DMS153 treated with DMSO at 0.1 percent for 48 hours (cell line): Measurements from ENCODE around the gene RHD.
"Not testable (repeated sequence)": the region's sequence is repeated elsewhere in the genome, so short reads cannot be mapped to it uniquely, and the experiment has no call there.

Source experiments
- DNase-seq: peaks from one replicate; lab custom pipeline; 2025; ENCODE audit not compliant: unreplicated experiment; lab: John Stamatoyannopoulos, UW

RHD gene

DNA sequence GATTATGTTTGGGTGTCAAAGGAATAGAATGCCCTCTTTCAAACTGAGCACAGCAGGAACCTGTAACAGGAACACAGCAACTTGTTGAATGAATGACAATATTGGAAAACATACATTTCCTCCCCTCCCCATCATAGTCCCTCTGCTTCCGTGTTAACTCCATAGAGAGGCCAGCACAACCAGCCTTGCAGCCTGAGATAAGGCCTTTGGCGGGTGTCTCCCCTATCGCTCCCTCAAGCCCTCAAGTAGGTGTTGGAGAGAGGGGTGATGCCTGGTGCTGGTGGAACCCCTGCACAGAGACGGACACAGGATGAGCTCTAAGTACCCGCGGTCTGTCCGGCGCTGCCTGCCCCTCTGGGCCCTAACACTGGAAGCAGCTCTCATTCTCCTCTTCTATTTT is at the start of gene RHD:
Gene RHD, plus strand, starts transcription at position 272 of the 400 bp plus-strand sequence. Its CDS starts 39 bp downstream, at position 311.
- not testable (repeated sequence) for DNase-seq

DNA sequence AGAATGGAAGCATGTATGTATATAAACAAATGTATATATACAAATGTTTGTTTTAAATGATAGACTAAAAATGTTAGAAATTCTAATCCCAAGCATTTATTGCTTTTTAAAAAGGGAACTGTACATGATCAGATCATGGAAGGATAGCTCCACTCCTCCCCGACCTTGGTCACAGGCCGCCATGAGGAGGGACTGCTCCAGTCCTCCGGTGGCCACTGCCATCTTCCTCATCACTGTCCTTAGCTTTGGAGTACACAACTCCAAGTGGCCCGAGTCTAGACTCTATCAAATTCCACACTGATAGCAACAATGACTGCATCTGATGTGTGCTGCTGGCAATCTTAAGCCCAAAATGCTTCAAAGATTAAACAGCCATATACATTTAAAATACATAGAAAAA is 49.7 kb upstream of the RHD start:
- no peak for DNase-seq

DNA sequence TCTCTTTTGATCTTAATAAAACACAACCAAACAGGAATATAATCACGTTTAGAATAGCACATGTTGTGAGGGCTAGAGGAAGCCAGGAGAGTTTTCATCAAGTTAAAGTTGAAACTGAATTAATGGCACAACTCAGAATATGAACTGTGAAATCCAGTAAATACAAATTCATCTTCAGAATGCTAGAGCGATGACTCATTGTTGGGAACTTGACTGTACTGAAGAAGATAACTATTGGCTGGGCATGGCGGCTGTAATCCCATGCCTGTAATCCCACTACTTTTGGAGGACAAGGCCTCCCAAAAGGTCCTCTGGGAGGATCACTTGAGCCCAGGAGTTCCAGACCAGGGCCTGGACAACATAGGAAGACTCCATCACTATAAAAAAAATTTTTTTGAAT is 48.8 kb upstream of the RHD start:
- DNase-seq = no peak

DNA sequence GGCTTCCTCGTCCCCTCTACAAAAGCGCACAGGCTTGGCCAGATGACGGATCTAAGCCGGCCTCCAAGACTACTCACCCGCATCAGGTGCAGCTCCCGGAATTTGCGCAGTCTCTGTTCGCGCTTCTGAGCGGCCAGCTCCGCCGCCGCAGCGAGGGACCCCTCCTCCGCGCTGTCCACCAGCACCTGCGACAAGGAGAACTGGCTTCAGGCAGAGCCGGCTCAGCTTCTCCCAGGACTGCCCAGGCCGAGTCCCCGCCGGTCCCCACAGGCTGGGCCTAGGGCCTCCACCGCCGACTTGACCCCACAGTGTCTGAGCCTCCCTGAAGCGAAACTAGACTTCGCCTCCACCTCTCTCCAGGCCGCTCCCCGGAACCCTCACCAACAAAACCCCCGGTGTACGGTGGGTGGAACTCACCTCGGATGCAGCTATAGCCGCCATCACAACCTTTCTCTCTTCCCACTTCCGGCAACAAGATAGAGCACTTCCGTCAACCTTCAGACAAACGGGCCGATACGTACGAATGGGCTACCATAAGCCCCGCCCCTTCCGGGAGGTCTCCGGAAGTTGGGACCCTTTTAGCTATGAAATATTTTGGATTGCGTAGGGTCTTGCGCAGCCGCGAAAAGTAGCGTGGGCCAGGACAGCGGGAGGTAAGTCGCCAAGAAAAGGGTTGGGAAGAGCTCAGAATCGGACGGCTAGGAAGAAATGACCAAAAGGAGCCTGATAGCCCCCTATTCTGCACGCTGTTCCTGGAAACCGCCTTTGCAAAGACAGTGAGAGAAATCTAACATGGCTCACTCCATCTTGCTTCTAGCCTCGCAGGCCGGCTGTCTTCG is 40.1 kb upstream of the RHD start, which contains the start of gene SYF2:
Gene SYF2, minus strand, starts transcription at position 476 of the 839 bp plus-strand sequence. Its CDS starts 35 bp downstream, at position 441.
- DNase-seq = peak; percentile 63

DNA sequence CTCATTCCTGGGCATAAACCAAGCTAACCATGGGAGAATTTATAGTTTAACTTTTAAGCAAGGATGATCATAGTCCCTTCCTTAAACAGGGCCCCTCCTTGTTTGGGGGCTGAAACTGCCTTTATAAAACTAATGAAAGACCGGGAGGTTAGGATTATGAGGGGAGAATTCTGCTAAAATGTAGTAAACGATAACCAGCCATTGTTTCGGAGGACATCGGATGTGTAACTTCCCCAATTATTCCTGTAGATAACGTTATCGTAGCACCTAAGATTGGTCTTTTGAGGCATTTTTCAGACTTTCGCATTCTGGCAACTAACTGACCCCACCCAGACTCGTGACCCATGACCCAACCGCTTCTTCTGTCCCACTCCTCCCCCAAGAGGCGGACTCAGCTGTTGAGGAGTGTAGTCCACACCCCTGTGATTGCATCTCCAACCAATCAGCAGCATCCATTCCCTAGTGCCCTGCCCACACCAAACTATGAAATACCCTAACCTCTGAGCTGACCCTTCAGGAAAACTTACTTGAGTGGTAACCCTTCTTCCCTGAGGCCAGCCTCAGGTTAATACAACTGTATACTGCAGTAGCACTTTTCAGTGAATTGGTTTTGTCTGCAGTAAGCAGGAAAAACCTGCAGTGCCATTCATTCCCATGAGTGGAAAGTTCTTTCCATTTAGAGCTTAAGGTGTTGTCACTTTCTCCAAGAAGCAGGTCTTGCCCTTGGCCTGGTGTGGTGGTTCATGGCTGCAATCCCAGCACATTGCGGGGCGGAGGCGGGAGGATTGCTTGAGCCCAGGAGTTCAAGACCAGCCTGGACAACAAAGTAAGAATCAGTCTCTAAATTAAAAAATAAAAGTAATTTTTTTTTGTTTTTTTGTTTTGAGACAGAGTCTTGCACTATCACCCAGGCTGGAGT is 39.2 kb upstream of the RHD start:
- DNase-seq = no peak

DNA sequence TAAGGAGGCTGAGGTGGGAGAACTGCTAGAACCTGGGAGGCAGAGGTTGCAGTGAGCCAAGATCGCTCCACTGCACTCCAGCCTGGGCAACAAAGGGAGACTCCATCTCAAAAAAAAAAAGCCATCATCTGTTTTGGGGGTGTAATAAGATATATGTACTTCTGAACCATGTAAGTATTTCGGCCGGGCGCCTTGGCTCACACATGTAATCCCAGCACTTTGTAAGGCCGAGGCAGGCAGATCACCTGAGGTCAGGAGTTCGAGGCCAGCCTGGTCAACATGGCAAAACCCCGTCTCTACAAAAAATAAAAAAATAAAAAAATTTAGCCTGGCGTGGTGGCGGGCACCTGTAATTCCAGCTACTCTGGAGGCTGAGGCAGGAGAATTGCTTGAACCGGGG is 36.9 kb upstream of the RHD start:
- DNase-seq = not testable (repeated sequence)

DNA sequence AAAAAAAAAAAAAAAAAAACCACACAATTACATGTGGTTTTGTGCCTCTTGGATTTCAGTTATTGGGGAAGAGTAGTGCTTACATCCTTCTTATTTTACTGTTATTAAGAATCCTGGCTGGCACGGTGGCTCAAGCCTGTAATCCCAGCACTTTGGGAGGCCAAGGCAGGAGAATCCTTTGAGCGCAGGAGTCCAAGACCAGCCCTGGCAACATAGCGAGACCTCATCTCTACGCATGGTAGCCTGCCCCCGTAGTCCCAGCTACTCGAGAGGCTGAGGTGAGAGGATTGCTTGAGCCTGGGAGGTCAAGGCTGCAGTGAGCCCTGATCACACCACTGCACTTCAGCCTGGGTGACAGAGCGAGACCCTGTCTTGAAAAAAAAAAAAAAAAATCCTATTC is 36.0 kb upstream of the RHD start:
- not testable (repeated sequence) for DNase-seq

DNA sequence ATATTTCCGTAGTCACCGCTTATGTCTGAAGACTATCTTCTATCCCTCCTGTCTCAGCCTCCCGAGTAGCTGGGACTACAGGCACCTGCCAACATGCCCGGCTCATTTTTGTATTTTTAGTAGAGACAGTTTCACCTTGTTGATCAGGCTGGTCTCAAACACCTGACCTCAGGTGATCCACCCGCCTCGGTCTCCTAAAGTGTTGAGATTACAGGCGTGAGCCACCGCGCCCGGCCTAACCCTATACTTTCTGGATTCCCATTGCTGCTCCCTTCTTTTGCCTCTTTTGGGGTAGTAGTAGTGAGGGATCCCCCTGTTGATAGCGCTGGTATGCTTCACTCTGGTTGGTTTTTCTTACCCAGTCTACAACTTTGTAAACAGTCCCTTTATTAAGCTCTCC is 34.3 kb upstream of the RHD start:
- DNase-seq = no peak

DNA sequence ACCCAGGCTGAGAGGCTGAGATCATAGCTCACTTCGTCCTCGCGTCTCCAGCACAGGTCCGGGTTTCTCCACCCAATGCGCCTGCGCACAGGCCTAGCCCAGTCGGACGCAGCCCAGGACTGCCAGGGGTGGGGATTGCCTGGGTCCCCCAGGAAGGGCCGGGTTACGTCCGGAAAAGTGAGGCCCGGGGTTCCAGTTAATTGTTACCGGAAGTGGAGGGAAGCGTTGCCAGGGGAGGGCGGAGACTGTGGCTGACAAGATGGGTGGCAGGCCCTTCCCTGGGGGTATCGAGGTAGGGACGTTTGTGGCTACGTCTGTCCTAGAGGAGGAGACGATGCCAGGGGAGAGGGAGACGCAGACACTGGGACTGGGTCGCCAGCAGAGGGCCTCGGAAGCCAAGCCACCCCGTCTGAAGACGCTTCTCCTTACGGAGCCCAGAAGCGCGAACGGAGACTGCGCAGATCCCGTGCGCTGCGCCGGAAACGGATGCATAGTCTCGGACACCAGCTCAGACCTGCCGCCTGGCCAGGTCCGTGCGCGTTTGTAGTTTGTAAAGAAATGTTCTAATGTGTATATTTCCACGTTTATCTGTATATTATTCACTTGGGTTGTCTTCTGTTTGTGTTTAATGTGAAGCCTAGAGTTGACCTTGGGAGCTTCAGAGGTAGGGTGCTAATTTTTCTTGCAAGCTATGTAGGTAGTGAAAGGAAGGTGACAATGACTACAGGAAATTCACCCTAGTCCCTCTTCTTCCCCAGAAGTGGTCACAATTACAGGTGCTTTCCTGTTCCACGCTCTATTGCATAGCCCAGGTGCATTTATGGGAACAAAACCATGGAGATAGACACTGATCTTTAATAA is 32.4 kb upstream of the RHD start:
- DNase-seq = peak; percentile 80

DNA sequence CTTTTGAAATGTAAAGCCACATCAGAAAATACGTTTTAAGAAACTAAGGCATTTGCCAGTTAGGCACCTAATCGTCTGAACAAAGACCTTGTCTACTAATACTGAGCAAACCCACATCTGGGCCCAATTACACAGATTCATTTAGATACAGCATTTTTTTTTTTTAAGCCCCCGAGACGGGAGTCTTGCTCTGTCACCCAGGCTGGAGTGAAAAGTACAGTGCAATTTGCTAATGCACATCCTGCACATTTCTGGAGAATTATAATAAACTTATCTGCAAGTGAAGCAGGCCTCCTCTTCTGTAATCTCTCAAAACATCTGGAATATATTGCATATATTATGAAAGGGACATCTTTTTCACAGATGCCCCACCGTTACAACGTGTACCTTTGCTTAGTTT is 28.4 kb upstream of the RHD start:
- DNase-seq = no peak

DNA sequence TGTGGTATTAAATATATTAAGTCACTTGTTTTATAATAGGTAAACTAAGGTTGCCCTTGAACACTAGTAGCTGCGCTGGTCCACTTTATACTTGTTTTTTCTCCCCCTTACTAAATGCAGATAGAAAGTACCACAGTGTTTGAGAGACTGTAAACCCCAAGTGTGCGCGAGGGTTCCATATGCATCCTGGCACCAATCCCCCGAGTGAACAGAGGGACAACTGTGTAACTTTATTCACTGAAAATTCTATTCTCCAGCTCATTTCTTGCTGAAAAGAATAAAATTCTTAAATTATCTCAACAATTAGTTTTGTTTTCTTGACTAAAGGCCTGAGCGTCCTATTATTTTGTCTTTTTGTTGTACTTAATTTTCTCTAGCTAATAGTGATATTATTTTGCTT is 26.9 kb upstream of the RHD start:
- DNase-seq = no peak

DNA sequence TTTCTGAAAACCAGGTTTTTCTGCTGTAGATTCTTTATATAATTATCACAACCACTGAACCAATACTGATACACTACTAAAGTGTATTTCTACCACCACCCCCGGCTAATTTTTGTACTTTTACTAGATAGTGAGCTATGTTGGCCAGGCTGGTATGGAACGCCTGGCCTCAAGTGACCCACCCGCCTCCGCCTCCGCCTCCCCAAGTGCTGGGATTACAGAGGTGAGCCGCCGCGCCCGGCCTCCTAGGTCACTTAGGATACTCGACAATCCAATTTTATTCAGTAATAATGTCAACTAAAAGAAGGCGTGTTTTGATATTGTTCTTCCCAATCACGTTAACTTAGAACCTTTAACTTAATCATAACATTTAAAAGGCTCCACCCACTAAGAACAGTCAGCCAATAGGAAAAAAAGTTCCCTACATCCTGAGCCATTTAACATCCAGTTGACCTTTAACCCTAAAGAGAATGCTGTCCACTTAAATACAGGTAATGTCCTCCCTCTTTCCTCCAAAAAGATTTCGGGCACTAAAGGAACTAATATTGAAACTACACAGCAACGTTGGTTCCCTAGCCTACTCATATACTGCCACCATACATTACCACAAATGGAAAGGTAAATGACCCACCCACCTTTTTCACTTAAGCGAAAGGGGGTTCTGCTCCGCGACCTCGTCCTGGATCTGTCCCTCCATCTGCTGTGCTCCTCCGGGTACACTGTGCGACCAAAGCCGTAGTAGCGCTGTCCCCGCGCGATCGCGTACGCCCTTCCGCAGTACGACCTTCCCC is 26.3 kb upstream of the RHD start:
- DNase-seq = no peak

DNA sequence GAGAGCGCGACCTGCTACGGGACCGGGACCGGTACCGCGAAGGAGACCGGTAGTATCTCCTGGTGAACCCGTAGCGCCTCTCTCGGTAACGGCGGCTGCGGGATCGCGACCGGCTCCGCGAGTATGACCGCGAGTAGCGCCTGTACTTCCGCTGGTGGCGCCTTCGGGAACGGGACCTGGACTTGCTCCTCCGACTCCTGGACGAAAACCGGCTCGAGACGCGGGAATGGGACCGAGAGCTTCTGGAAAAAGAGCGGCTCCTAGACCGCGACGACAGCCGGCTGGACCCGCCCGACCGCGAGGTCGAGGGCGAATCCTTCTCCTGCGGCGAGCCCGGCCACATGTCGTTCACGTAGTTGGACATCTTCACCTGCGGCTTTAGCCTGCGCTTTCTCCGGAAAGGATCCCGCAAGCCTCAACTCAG is 25.7 kb upstream of the RHD start:
- no peak for DNase-seq

DNA sequence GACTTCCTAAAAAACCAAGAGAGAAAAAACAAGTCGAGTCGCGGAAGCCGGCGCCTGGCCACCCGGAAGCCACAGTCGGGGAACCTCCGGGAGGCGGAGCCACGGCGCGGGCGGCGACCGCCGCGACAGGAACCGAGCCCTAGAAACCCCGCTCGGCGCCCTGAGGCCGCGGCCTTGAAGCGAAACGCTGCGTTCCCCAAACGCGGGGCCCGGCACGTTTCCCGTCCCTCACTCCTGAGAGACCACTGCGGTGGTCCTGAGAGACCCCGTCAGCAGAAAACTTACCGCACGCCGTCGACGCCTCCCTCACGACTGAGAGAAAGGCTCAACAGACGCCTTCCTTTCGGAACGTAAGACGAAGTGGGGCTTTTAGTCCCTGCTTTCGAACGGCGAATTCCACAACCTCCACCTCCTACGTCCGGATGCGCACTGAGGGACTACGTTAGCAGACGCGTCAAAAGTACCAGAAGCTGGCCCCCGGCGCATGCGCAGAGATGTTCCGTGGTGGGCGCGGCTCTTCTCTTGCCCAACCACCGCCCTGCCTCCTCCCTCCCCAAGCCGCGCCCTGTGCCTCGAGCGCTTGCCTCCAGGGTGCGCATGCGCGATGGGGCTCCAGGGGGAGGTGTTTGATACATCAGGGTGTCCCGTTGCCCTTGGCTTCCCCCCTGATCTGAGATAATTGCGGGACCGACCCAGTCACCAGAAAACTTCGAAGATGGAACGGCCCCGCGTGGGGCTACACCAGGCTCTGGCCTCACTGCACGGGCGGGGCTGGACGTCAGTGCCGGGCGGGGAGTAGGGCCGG is 25.1 kb upstream of the RHD start, which contains the start of gene RSRP1:
Gene RSRP1, minus strand, starts transcription at position 431 of the 805 bp plus-strand sequence. CDS start 491 bp downstream, outside the sequence.
- peak; percentile 96 for DNase-seq

DNA sequence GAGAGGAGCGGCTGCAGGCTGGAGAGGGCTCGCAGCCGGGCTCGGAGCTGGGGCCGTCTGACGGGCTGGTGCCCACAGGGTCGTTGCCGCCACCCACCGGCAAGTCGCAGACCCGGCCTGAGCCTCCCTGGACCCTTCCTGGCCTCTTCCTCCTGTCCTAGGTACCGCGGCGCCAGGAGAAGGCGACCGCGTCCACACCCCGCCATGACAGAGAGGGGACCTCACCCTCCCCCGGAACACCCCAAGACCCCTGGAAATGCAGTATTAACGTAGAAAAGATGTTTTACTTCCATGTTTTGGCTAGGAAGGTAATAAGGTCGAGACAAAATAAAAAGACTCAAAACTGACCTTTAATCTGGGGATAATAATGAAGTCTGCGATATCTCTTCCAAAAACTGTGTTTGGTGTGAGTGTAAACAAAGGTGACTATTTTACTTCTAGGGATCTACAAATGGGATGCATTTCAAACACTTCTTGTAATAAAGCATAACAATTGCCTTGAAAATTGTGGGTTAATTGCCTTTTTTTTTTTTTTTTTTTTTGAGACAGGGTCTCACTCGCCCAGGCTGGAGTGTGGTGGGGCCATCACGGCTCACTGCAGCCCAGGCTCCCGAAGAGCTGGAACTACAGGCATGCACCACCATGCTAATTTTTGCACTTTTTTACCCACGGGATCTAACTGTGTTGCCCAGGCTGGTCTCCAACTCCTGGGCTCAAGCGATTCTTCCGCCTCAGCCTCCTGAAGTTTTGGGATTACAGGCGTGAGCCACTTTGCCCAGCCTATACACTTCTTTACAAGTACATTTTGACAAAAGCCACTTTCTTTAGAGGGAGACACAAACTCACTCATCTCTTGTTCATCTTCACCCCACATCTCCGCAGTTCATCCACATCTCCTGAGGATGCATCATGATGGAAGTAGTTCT is 24.2 kb upstream of the RHD start:
- no peak for DNase-seq

DNA sequence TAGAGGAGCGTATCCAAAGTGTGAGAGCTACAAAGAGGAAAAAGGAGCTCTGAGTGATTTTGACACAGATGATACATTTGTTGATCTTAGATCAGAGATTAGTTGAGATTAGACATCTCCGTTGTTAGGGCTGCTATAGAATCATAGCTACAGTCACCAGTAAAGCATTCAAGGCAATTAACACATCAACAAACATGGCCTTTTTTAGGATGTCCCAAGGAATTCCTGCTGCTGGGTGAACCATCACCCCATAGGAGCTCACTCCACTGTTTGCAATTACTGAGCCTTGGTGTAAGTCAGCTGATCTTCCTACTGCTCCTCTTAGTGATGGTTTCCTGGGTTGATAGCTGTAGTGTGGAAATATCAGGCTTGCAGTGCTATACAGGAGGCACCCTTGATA is 18.4 kb upstream of the RHD start:
- no peak for DNase-seq

DNA sequence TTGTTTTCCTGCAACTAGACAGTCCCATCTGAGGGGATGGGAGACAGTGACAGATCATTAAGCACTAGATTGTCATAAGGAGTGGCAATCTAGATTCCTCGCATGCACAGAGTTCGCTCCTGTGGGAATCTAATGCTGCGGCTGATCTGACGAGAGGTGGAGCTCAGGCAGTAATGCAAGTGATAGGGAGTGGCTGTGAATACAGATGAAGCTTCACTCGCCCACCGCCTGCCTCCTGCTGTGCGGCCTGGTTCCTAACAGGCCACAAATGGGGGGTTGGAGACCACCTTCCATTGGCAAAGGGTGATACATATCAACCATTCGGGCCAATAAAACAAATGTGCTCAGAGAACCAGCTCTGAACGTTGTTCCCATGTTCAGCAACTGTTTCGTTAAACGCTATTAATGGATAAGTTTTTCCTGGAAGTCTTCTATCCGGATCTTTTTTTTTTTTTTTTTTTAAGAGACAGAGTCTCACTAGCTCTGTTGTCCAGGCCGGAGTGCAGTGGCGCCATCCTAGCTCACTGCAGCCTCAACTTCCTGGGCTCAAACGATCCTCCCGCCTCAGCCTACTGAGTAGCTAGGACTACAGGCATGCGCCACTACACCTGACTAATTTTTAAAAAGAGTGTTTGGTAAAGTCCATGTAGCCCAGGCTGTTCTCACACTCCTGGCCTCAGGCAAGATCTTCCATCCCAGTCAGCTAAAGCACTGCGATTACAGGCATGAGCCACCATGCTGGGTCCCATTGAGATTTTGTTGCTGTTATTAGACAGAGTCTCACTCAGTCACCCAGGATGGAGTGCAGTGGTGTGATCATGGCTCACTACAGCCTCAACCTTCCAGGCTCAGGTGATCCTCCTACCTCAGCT is 16.4 kb upstream of the RHD start:
- DNase-seq = no peak
